ENCODE results near the gene GOLGA8B.

DNA sequence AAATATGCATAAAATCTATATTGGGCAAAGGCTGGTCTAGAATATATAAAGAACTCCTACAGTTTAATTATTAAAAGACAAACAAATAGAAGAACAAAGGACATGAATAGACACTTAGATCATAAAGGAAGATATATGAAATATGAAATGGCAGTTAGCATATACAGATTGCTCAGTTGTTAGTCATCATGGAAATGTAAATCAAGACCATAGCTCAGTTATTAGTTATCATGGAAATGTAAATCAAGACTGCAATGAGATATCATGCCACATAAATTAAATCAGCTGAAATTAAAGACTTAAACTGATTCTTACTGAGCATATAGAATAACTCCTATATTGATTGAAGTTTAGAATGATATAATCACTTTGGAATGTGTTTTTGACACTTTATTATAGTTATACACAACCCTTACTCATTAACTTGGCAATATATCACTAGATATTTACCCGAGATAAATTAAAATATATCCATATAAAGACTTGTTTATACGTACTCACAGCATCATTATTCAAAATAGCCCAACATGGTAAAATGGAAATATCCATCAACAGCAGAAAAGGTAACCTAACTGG is 45.2 kb upstream of the GOLGA8B start:
- no peak for TF ChIP-seq EZH2phosphoT487 (IDR thresholded peaks at IDR 0.05; ENCODE audit: insufficient read depth, low read depth)
- TF ChIP-seq EZH2 (IDR thresholded peaks at IDR 0.05; ENCODE audit: insufficient read depth, poor library complexity, severe bottlenecking) = no peak

Data from GM23248 (cell line).